HG03571 (cell line): ENCODE data around the gene CCNE1.
A peak's percentile ranks its signal among the peaks of the same experiment; 100 is the strongest.

Experiments
- ATAC-seq: cut with Tn5 transposase; IDR thresholded peaks from one replicate; pipeline ENCODE4 v1.9.1; 2021; ENCODE audit not compliant: unreplicated experiment

The CCNE1 gene

GRCh38 chr19:29811125-29812079 is at the start of gene CCNE1:
Gene CCNE1 (plus strand): TSS chr19:29811991. CDS start chr19:29812556, 565 bp downstream.
- peak; percentile 72 for ATAC-seq

- ATAC-seq = no peak
Measured at GRCh38 chr19:29763196-29763595, 48.6 kb upstream of the CCNE1 start.

DNA sequence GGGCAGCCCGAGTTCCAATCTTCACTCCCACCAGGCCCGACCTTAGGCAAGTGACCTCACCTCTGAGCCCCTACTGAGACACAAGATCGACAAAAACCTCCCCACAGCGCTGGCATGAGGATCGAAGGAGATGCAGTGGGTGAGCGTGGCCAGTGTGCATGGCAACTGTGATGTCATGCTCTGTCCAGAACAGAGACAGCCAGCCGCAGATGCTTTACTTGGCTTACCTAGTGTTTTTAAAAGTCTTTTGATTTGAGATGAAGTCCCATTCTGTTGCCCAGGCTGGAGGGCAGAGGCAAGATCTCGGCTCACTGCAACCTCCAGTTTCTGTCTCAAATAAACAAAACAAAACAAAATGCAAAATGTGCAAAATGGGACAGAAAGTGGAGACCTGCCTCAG is 47.4 kb upstream of the CCNE1 start:
- no peak for ATAC-seq

- no peak for ATAC-seq
Measured at GRCh38 chr19:29766100-29766499, 45.7 kb upstream of the CCNE1 start.

DNA sequence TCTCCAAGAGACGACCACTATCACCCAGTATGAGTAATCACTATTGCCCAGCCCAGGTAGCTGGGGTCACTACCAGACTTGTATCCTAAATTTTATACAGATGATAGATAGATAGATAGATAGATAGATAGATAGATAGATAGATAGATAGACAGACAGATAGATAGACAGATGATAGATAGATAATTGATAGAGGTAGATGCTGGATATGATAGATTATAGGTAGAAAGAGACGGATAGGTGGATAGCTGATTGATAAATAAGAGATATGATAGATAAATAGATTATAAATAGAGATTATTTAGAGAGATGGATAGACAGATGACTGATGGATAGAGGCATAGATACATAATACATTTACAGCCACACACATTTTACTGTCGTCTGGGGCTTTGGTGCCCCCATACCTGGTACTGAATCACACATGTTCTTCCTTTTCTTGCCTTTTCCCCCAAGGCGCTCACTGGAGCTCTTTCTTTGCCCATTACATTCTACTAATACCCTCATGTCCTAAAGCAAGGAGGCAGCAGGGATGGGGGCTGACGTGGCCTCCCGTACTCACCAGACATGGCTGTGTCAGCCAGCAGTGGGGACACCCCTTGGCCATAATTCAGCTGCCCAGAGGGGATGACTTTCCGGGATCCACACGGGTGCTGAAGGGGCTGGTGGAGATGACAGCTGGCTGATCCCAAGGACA is 44.6 kb upstream of the CCNE1 start:
- ATAC-seq = no peak

DNA sequence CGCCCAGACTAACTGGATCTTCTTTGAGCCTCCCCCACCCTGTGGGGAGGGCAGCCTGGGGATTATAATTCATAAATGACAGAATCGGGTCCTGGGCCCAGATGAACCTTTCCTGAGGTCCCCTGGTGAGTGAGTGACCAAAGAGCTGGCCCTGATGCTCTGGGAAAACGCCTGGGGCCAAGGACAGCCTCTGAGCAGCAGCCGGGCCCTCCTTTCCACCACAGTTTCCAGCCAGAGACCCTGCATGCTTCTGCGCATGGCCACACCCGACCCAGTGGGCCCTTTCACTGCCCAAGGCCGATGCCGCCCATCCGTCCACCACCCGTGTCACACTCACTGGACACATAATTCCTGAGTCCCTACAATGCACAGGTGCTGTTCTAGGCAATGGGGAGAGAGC is 43.6 kb upstream of the CCNE1 start:
- no peak for ATAC-seq

DNA sequence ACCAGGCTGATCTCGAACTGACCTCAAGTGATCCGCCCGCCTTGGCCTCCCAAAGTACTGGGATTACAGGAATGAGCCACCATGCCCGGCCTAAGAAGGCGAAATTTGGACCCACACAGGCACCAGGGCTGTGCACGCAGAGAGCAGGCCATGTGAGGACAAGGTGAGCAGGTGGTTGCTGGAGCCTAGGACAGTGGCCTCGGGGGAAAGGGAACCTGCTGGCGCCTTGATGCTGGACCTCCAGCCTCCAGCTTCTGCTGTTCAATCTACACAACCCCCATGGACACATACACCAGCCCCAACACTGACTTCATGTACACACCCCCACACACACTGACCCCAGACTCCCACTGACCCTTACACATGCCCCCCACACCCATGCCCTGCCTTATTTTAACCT is 41.8 kb upstream of the CCNE1 start:
- ATAC-seq = no peak

DNA sequence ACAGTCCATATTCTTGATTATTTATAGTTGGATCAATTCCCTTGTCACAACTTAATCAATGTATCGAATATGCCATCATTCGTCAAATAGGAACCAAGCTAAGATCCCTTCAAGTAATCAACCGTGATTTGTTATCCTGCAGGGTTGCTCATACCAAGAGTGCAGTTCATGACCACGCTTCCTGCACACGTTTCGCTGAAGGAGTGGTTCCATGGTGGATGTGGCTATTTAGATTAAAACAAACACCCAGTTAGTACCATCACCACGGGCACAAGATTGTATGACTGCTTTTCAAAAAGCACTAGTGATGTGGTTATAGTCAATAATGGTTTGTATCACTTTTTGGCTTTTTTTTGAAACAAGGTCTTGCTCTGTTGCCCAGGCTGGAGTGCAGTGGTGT is 41.1 kb upstream of the CCNE1 start:
- ATAC-seq = no peak

DNA sequence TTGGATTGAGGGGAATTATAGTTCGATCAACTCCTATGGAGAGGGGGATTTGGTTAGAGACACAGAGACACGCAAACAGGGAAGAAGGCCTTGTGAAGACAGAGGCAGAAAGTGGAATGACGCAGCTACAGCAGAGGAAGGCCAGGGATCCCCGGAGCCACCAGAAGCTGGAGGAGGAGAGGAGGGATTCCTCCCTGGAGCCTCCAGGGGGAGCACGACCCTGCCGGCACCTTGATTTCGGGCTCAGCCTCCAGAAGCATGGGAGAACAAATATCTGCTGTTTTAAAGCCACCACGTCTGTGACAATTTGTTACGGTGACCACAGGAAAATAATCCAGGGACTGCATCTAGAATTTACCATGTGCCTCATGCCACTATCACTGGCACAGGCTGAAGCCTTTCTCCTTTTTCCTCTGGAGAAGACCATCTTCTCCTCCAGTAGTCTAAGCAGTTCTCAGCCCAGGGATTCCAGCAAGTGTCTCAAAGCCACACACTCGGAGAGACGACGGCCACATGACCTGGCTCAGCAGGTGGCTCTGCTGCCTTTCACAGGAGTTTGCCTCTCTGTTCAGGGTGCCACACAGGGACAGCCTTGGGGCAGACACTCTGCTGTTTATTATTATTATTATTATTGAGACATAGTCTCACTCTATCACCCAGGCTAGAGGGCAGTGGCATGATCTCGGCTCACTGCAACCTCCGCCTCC is 39.9 kb upstream of the CCNE1 start:
- no peak for ATAC-seq

- no peak for ATAC-seq
Measured at GRCh38 chr19:29772696-29773095, 39.1 kb upstream of the CCNE1 start.

DNA sequence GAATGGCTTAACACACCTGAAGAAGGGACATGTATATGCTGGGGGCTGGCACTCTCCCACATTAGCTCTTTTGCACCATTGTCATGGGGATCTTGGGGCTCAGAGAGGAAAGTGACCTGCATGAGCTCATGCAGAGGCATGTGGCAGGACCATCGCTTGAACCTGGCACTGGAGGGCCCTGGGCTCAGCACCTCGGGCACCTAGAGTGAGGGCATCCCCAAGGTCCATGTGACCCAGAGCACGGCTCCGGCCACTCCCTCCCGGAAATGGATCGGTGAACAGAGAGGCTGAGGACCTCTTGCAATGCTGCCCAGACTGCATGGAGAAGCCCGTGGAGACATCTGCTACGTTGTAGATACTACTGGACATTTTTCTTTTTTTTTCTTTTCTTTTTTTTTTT is 38.6 kb upstream of the CCNE1 start:
- no peak for ATAC-seq

GRCh38 chr19:29774126-29774525 is 37.7 kb upstream of the CCNE1 start:
- ATAC-seq = no peak

DNA sequence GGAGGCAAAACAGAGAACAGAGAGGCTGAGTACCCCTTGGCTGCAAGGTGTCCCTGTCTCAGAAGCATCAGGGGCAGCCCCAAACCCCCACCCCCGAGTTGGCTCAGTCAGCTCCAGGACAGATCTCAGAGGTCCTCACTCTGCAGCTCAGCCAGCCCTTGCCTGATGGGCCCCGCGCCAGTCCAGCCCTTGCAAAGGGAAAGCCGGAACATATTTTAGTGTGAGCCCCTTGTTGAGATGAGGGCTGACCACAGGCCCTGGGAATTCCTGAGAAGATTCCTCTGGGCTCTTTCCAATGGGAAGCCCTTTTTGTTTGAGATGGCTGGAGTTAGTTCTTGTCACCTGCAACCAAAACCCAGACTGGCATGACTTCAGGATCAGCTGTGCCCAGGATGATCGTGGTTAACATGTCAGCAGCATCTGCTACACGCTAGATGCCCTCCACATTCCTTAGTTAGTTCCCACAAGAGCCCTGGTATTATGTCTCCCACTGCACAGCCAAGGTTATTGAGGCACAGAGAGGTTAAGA is 33.9 kb upstream of the CCNE1 start:
- no peak for ATAC-seq

GRCh38 chr19:29779921-29780320 is 31.9 kb upstream of the CCNE1 start:
- no peak for ATAC-seq

DNA sequence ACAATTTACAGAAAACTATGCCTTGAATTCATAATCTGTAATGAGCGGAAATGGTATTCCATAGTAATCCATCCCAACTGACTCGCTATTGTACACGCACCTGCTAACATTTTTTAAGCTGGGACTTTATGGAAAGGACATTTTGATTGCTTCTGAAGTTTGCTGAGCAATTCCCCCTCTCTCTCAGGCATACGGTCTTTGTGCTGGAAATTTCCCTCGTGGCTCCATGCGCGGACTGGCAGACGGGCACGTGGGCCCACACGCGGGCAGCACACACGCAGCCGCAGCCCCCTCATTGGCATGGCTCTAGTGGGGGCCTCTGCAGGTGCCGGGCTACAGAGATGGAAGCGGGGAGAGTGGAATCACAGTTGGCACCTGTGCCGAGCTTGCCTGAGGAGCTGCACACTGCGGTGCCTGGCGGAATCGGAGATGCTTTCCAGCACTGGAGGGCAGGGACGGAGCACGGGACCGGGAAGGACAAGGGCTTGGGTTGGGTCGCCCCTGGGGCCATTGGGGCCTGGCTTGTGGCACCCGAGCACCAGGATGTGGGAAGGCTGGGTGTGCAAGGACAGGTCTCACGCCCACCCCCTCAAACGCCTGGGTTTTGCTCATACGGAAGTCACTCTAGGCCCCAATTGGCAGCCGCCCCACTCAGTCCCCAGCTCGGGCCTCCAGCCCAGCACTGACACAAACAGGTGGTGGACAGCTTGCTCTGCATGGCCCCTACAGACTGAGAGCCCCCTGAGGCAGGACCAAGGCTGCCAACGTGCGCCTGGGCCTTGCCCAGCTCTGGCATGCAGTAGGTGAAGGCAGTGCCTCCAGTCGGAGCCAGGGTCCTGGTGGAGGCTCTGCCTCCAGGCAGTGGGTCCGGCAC is 30.2 kb upstream of the CCNE1 start:
- no peak for ATAC-seq

- ATAC-seq = no peak
Measured at GRCh38 chr19:29782260-29782580, 29.6 kb upstream of the CCNE1 start.

DNA sequence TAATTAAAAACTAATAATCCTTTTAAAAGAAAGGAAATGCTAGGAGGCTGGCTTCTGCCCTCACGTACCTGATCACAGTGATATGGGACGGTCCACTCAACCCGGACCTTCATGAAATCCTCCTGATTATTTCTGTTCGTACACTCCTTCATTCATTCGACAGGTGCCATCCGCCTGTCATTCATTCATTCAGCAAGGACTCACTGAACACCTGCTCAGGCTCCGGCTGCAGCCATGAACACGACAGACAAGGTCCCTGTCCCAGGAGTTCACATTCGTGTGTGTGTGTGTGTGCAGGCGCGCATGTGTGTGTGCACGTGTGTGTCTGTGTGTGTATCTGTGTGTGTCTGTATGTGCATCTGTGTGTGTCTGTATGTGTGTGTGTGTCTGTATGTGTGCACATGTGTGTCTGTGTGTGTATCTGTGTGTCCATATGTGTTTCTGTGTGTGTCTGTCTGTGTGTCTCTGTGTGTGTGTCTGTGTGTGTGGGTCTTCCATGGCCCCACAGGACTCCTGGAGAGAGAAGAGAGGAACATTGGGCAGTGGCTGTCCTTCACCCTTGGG is 28.1 kb upstream of the CCNE1 start:
- ATAC-seq = no peak

- ATAC-seq = no peak
Measured at GRCh38 chr19:29784598-29785223, 27.1 kb upstream of the CCNE1 start.

DNA sequence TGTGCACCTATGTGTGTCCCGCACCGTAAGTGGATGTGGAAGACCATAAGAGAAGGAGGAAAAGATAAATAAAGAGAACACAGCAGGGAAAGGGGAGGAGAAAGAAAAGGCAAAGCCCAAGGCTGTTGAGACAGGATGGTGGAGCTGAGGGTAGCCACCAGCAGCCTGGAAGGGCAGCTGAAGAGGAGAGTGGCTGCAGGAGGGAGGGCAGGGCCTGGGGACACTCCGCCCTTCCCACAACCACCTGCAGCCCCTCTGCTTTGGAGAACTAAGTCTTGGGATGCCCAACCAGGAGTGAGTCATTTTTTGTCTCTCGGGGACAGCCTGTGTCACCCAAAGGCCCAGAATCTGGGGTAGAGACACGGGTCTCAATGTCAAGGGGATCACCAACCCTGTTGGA is 26.4 kb upstream of the CCNE1 start:
- no peak for ATAC-seq
